Sigmoid colon (tissue), 4 donors: ENCODE data around the gene TSPAN15.

Source experiments
- EP300 ChIP-seq, 4 donors: sonication (generic); formaldehyde crosslinking; IDR thresholded peaks; one replicate each; pipeline ENCODE4 v1.6.1; 2017; ENCODE audit warnings: antibody characterized with exemption in 4 of 4
- POLR2A ChIP-seq, 2 donors: fragments of 450-650 bp; IDR thresholded peaks; one replicate each; pipeline ENCODE4 v1.6.1; 2016; ENCODE audit warnings: antibody characterized with exemption in 2 of 2, mild to moderate bottlenecking in 2 of 2, moderate library complexity in 2 of 2
- POLR2AphosphoS5 ChIP-seq, 4 donors: sonication (generic); formaldehyde crosslinking; IDR thresholded peaks; one replicate each; pipeline ENCODE4 v1.6.1; 2017; ENCODE audit warnings: antibody characterized with exemption in 4 of 4
- TF ChIP-seq, protein P1 (sequence below), 4 experiments: fragments of 450-650 bp in 3 of 4; fragments of 200-600 bp in 1 of 4; IDR thresholded peaks; one replicate each; pipeline ENCODE4 v1.5.1; 2016 to 2019; ENCODE audit warnings: antibody characterized with exemption in 4 of 4, mild to moderate bottlenecking in 3 of 4, moderate library complexity in 2 of 4

DNA sequence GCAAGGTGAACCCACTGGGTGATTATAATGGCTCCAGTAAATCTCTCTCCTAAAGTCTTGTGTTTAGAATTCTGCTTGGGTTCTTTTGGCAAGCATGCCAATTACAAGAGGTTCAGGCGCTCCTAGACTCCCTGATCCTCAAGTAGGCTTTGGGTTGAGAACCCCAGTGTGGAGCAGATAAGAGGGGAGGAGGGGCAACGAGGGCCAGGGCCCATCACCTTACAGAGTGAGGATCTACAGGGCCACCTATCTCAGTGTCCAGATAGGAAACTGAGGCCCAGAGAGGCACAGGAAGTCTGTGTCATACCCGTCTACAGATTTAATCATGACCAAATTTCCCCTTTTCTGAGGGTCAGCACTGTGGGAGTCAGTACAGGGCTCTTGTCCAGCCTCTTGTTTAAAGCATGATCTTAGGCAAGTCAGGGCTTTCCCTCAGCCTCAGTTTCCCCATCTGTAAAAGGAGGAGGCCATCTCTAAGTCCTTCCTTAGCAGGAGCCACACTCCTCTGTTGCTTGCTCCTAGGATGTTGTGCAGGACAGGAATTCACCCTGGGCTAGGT, 39.0 kb upstream of the TSPAN15 start:
- TF ChIP-seq, protein P1, sequence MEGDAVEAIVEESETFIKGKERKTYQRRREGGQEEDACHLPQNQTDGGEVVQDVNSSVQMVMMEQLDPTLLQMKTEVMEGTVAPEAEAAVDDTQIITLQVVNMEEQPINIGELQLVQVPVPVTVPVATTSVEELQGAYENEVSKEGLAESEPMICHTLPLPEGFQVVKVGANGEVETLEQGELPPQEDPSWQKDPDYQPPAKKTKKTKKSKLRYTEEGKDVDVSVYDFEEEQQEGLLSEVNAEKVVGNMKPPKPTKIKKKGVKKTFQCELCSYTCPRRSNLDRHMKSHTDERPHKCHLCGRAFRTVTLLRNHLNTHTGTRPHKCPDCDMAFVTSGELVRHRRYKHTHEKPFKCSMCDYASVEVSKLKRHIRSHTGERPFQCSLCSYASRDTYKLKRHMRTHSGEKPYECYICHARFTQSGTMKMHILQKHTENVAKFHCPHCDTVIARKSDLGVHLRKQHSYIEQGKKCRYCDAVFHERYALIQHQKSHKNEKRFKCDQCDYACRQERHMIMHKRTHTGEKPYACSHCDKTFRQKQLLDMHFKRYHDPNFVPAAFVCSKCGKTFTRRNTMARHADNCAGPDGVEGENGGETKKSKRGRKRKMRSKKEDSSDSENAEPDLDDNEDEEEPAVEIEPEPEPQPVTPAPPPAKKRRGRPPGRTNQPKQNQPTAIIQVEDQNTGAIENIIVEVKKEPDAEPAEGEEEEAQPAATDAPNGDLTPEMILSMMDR (IDR thresholded peaks at IDR 0.05), result no peak
- TF ChIP-seq POLR2A (IDR thresholded peaks at IDR 0.05) (no peak), POLR2AphosphoS5 (IDR thresholded peaks at IDR 0.05) (no peak), EP300 (IDR thresholded peaks at IDR 0.05) (no peak)
